KOPT-K1 (cell line): ENCODE data around the gene SPRED3.
"Not testable (repeated sequence)": the region's sequence is repeated elsewhere in the genome, so short reads cannot be mapped to it uniquely, and the experiment has no call there.

Experiments used
- H3K27ac ChIP-seq: fragments of 200-600 bp; sonication (generic); 2 replicates; pipeline ENCODE4 v1.5.1; 2016; ENCODE audit warnings: antibody characterized with exemption, mild to moderate bottlenecking, low read depth, low read length; ENCODE audit not compliant: poor library complexity, severe bottlenecking
- H3K36me3 ChIP-seq: fragments of 200-600 bp; sonication (generic); 2 replicates; pipeline ENCODE4 v1.5.1; 2017; ENCODE audit warnings: antibody characterized with exemption, mild to moderate bottlenecking, low read length, moderate library complexity; ENCODE audit not compliant: insufficient read depth
- H3K9me3 ChIP-seq: fragments of 200-600 bp; sonication (generic); 2 replicates; pipeline ENCODE4 v1.5.1; 2017; ENCODE audit warnings: antibody characterized with exemption, low read length, mild to moderate bottlenecking; ENCODE audit not compliant: insufficient read depth, poor library complexity, severe bottlenecking

The SPRED3 gene

DNA sequence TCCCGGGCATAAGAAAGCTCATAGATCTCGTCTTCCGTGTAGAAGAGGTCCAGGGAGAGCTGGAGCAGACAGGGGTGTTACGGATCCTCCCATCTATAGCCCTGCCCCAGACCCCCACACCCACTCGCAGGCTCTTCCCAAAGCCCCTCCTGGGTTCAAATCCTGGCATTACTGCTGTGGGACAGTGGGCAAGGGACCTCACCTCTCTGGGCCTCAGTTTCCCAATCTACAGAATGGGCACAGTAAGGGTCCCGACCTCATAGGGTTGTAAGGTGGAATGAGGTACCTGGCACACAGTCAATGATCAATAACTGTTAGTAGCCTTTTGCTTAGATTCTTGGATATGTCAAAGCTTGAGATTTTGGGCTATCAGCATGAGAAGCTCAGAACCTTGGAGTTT lies 24.9 kb downstream of the SPRED3 start:
- Histone ChIP-seq H3K9me3 (no peaks in the 10 kb centered on the region), H3K27ac (no peak overlapping the region), H3K36me3 (no peaks in the 10 kb centered on the region)

DNA sequence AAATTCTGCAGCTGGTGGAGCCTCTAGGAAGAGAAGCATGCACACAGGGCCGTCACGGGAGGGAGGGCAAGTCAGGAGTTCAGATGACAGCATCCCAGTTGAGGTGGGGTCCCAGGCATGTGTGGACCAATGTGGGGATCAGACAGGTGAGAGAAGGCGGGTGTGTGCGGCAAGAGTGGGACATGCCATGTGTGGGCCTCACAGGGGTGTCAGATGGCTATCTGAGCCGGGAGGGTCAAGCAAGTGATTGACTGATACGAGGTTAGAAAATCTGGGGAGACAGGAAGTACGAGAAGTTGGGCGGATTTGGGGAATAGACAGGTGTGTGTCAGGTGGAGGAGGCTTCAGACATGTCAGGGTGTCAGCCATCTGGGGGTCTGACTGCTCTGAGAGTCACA lies 28.6 kb downstream of the SPRED3 start:
- no peaks in the 10 kb centered on the region for H3K9me3 ChIP-seq
- no peaks in the 10 kb centered on the region for H3K36me3 ChIP-seq
- no peak overlapping the region for H3K27ac ChIP-seq

DNA sequence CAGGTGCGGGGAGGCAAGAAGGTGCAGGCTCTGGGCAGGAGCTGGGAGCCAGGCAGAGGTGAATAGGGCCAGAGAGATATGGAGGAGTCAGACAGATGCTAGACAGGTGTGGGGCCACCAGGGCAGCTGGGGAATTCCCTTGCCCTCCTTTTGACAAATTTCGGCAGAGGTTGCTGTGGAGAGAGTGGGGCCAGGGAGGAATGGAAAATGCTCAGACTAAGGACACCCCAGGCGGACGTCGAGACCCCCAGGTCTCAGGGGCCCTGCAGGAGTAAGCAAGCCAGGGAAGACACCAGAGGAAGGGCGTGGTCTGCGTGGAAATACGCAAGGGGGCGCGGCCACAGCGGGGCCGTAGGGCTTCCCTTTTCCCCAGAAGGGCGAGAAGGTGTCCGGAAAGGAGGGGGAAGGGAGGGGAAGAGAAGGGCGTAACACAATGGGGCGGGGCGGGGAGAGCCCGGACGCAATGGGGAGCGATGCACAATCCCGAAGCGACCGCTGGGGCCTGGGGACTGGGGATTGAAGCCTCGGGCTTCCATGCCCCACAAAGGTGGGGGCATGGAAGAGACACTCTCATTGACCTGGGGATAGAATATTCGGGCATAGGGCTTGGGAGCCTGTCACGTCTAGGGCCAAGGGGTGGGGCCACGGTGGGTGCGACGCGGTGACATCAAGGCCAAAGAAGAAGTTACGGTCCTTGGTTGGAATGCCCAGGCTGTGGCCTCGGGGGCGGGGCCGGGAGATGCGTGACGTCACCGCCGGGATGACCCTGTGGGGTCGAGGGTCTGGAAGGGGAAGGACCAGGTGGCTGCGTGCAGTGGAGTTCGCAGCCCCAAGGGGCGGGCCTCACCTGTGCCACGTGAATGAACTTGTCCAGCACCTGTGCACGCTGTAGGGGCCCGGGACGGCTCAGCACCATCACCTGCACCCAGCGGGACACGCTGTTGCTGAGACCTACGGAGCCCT lies 29.3 kb downstream of the SPRED3 start:
- no peak overlapping the region for H3K27ac ChIP-seq
- H3K36me3 ChIP-seq = no peaks in the 10 kb centered on the region
- H3K9me3 ChIP-seq = no peaks in the 10 kb centered on the region

DNA sequence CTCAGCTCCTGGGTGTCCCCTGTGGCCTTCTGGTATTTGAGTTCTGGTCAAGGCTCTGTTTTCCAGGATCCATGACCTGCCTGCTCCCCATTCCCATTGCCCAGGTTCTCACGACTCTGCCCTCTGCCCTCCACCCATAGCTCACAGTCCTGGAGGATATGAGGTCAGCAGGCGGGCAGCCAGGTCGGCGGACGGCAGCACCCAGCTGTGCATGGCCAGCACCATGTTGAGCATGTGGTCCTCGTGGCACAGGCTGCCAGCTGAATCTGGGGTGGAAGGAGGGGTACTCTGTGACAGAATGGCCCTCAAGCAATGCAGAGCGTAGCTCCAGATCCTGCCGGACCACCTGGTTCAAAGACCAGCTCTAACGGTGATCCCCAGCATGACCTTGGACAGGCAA lies 32.4 kb downstream of the SPRED3 start:
- Histone ChIP-seq H3K27ac (no peak overlapping the region), H3K36me3 (no peaks in the 10 kb centered on the region)

DNA sequence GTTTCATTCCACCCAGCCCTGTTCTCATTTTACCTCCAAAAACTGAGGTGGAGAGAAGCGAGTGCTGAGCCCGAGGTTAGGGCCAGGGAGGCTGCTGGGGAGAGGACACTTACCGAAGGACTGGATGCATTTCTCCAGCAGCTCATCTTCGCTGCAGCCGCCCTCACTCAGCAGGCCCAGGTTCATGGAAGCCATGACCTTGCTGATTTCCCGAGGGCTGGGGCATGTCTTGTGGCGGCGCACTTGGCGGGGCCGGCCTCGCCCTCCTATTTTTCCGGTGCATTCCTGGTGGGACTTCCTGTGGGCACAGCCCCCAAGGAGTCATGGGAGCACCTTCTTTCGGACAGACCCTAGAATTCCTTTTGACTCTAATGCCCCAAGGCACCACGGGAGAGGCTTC lies 33.4 kb downstream of the SPRED3 start:
- Histone ChIP-seq H3K9me3 (no peaks in the 10 kb centered on the region), H3K27ac (no peak overlapping the region), H3K36me3 (no peaks in the 10 kb centered on the region)

More for the DNA sequence above, 32.4 kb downstream of the SPRED3 start:
- H3K9me3 ChIP-seq = no peaks in the 10 kb centered on the region

DNA sequence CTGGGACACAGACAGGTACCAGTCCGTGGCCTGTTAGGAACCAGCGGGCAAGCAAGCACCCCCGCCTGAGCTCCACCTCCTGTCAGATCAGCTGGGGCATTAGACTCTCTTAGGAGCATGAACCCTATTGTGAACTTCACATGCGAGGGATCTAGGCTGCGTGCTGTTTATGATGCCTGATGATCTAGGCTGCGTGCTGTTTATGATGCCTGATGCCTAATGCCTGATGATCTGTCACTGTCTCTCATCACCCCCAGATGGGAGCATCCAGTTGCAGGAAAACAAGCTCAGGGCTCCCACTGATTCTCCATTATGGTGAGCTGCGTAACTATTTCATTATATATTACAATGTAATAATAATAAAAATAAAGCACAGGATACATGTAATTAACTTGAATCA lies 33.9 kb downstream of the SPRED3 start:
- Histone ChIP-seq H3K9me3 (no peaks in the 10 kb centered on the region), H3K27ac (no peak overlapping the region), H3K36me3 (no peaks in the 10 kb centered on the region)

DNA sequence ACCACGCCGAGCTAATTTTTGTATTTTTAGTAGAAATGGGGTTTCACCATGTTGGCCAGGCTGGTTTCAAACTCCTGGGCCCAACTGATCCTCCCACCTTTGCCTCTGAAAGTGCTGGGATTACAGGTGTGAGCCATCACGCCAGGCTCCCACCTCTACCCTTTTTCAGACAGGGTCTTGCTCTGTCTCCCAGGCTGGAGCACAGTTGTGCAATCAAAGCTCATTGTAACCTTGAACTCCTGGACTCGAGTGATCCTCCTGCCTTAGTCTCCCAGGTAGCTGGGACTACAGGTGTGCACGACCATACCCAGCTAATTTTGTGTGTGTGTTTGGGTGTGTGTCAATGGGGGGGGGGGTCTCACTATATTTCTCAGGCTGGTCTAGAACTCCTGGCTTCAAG lies 35.8 kb downstream of the SPRED3 start:
- Histone ChIP-seq H3K36me3 (no peaks in the 10 kb centered on the region), H3K9me3 (no peaks in the 10 kb centered on the region), H3K27ac (no peak overlapping the region)

DNA sequence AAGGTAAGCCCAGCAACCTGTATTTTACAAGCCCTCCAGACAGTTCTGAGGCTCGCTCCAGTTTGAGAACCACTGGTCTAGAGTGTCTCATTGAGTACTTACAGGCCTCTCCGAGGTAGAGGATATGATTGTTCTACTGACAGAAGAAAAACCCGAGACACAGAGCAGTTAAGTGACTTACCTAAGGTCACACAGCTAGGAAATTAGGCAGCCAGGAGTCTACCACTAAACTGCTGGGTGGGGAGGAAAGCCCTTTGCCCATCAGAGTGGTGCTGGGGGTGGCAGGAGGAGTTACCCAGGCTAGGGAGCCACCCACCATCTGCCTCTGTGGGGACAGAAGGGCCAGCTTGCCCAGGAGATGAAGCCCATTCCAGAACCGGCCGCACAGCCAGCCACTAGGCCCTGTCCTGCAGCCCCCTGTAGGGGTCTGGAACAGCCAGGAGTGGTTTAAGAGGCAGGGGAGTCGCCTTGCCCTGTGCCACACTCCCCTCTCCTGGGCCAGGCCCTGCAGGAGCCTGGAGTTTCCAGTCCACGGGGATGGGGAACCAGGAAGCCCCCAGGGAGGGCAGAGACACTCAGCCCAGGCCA lies 36.8 kb downstream of the SPRED3 start:
- Histone ChIP-seq H3K27ac (no peak overlapping the region), H3K9me3 (no peaks in the 10 kb centered on the region), H3K36me3 (no peaks in the 10 kb centered on the region)

DNA sequence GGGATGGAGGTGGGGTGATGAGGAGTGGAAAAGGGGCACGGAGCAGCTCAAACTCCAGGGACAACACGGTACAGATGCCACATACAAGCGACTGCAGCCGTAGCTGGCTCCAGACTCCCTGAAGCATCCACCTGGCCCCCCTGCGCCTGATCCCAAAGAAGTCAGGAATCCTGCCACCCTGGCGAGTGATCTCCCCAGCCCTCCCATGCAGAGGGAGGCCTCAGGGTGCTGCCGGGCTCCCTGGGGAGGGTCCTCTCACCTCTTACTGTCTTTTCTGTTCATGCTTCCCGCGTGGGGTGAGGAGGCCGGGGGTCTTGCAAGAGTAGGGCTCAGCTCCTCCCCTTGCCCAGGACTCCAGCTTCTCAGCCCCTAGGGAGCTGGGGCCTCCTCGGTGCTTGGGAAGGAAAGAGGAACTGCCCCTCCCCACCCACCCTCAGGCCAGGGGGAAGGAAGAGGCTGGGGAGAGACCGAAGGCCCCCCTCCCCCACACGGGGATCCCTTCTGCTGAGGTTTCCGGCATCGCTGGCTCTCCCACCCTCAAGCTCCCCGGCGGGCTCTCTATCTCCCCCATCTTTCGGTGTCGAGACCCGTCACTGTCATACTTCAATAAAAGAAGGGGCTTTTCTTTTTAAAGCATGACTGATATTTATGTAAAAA lies 37.4 kb downstream of the SPRED3 start, which contains the start of gene RASGRP4:
TSS of gene RASGRP4 (minus strand) at position 410 of the 657 bp plus-strand sequence. CDS start at position 282, 128 bp downstream.
- Histone ChIP-seq H3K36me3 (no peaks in the 10 kb centered on the region), H3K27ac (no peak within 1 kb of the TSS), H3K9me3 (no peaks in the 10 kb centered on the region)

DNA sequence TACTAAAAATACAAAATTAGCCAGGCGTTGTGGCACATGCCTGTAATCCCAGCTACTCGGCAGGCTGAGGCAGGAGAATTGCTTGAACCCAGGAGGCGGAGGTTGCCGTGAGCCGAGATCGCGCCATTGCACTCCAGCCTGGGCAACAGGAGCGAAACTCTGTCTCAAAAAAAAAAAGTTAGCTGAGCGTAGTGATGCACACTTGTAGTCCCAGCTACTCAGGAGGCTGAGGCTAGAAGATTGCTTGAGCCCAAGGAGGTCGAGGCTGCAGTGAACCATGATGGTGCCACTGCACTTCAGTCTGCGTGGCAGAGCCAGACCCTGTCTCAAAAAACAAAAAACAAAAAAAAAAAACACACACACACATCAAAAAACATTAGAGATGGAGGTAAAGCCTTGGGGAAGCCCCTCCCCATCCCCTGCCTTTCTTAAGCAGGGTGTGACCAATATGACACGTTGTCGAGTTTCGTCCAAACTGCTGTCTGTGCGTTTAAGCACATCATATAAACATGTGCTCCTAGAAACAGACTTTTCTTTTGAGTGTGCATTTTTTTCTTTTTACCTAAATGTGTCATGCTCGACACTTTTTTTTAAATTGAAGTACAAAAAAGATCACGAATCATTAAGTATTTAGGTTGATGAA lies 38.7 kb downstream of the SPRED3 start:
- not testable (repeated sequence) for H3K9me3 ChIP-seq, H3K27ac ChIP-seq, H3K36me3 ChIP-seq

DNA sequence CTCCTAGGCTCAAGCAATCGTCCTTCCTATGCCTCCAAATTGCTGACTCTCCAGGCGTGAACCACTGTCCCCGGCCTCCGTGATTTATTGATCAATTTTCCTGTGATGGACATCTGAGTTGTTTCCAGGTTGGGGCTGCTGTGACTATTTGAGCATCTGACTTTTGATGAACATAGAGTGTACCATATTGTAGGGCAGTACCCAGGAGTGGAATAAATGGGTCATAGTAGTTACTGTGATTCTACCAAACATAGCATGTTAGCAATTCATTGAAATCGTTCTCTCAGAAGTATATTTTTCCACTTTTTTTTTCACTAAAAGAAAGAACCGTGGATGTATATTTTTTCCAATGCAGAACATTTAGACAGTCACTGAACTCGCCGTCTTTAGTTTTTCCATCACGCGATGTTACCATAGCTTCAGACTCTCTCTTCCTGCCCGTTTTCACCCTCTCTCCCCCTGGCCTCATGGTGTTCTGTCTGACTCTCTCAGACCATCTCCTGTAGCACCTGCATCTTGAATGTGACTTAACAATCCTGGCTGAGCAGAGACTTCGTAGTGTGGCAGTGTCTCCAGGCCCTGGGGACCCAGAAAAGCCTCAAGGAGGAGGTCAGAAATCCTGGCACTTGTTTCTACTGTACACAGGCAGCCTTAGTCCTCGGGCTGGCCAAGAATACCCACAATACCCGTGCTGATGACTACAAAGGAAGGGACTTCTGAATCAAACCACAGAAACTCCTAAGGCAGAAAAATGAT lies 40.7 kb downstream of the SPRED3 start:
- H3K36me3 ChIP-seq = no peaks in the 10 kb centered on the region
- no peaks in the 10 kb centered on the region for H3K9me3 ChIP-seq
- H3K27ac ChIP-seq = no peak overlapping the region

DNA sequence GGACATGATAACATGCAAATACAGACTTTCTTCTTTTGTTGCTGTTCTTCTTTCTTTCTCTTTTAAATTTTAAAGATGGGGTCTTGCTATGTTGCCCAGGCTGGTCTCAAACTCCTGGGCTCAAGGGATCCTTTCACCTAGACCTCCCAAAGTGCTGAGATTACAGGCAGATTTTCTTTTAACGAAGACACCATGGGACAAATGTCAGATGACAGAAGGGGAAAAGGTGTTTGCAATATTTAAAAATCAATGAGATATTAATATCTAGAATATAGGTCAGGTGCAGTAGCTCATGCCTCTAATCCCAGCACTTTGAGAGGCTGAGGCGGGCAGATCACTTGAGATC lies 41.3 kb downstream of the SPRED3 start:
- Histone ChIP-seq H3K36me3 (no peaks in the 10 kb centered on the region), H3K9me3 (no peaks in the 10 kb centered on the region), H3K27ac (no peak overlapping the region)

DNA sequence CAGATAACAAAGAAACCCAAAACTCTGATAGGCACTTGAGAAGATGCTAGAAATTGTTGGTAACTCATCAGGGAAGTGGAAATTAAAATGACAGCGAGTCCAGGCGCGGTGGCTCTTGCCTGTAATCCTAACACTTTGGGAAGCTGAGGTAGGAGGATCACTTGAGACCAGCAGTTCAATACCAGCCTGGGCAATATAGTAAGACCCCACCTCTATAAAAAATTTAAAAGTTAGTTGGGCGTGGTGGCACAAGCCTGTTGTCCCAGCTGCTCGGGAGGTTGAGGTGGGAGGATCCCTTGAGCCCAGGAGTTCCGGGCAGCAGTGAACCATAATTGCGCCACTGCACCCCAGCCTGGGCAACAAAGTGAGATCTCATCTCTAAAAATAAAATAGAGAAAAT lies 42.4 kb downstream of the SPRED3 start:
- Histone ChIP-seq H3K27ac (no peak overlapping the region), H3K36me3 (no peaks in the 10 kb centered on the region), H3K9me3 (no peaks in the 10 kb centered on the region)

DNA sequence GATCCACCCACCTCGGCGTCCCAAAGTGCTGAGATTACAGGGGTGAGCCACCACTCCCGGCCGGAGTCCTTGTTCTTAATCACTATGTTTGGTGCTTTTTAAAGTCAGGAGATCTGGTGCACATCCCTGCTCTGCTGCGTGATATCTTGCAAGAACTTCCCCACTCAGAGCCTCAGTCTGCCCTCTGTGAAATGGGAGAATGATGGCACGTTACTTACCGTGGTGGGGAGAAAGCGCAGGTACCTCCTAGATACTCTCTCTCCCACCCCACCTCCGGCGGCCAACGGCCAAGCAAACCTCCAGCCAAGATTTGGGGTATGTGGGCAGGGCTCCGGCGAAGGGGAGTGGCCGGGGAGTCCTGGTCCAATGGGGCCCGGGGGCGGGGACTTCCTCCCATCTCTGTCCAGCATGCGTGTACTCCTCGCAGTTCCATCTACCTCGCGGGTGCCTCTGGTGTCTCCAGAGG lies 44.8 kb downstream of the SPRED3 start, which contains the start of gene RYR1:
TSS of gene RYR1 (plus strand) at position 424 of the 466 bp plus-strand sequence. CDS start 139 bp downstream, outside the sequence.
- Histone ChIP-seq H3K27ac (no peak within 1 kb of the TSS), H3K36me3 (no peaks in the 10 kb centered on the region), H3K9me3 (no peaks in the 10 kb centered on the region)
